Vagina (tissue), 2 donors: ENCODE results near the gene PPM1G.

Experiments
- CTCF ChIP-seq, 3 experiments: fragments of 450-650 bp in 2 of 3; fragments of 200-600 bp in 1 of 3; sonication (generic) in 1 of 3; IDR thresholded peaks; one replicate each; pipeline ENCODE4 v1.5.1; 2017 to 2019; ENCODE audit warnings: antibody characterized with exemption in 3 of 3, mild to moderate bottlenecking in 2 of 3, moderate library complexity in 2 of 3
- POLR2A ChIP-seq, 2 donors: fragments of 450-650 bp; IDR thresholded peaks; one replicate each; pipeline ENCODE4 v1.6.1; 2017; ENCODE audit warnings: antibody characterized with exemption in 2 of 2, mild to moderate bottlenecking in 2 of 2, moderate library complexity in 2 of 2
- POLR2AphosphoS5 ChIP-seq, 2 donors: sonication (generic); formaldehyde crosslinking; IDR thresholded peaks; one replicate each; pipeline ENCODE4 v1.9.0; 2017; ENCODE audit warnings: antibody characterized with exemption in 2 of 2, mild to moderate bottlenecking in 2 of 2, low read depth in 1 of 2; ENCODE audit not compliant: insufficient read depth in 1 of 2

- TF ChIP-seq POLR2AphosphoS5 (IDR thresholded peaks at IDR 0.05; ENCODE audit: insufficient read depth in 1 of 2, low read depth in 1 of 2) (no peak), CTCF (IDR thresholded peaks at IDR 0.05) (no peak), POLR2A (IDR thresholded peaks at IDR 0.05) (no peak)
Observed at GRCh38 chr2:27420996-27421395, 11.6 kb upstream of the PPM1G start.
